Measurements from ENCODE around the gene PTTG1. TPM values are rescaled to one million over a fixed set of nuclear protein-coding genes. Genes with fewer than 3 reads are reported as not detected.

The PTTG1 gene
- total and polyA plus RNA-seq, 4 donors = 0.75 to 84.0 (median 5.6) TPM

DNA sequence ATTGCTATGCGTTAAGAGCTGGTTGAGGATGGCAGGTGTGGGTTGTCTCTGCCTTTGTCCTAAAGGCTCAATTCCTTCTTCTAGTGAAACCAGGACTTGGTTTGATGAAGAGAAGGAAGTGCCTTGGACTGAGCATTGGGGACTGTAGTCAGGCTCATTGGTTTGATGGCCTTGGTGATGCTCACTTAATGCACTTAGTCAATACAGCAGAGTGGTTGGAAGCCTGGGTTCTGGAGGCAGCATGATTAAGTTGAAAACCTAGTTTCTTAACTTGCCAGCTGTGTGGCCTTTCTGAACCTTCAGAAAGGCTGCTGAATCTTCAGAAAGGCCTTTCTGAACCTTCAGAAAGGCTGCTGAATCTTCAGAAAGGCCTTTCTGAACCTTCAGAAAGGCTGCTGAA lies 52.4 kb downstream of the PTTG1 start:
- no peak for DNase-seq (ENCODE audit: low spot score)
- Histone ChIP-seq H3K36me3 (ENCODE audit: control insufficient read depth in 4 of 4, insufficient read depth in 3 of 4, low read depth in 1 of 4, low read length in 3 of 4) (no peaks in the 10 kb centered on the region), H3K9ac (ENCODE audit: low read depth in 1 of 2, low read length in 2 of 2) (no peak overlapping the region), H3K9me3 (ENCODE audit: control insufficient read depth in 4 of 4, low read length in 3 of 4) (no peaks in the 10 kb centered on the region), H3K4me1 (ENCODE audit: control insufficient read depth in 4 of 4, insufficient read depth in 4 of 4, low read length in 3 of 4) (no peaks in the 10 kb centered on the region), H3K4me3 (ENCODE audit: low read depth in 1 of 3, low read length in 3 of 3) (no peak overlapping the region), H3K27ac (ENCODE audit: low read depth in 1 of 2, low read length in 2 of 2) (no peak overlapping the region), H3K27me3 (ENCODE audit: control insufficient read depth in 4 of 4, insufficient read depth in 4 of 4, low read length in 3 of 4) (no peaks in the 10 kb centered on the region)
- no peak for TF ChIP-seq TAF1 (conservative IDR thresholded peaks at IDR 0.05)
- no peak for TF ChIP-seq YY1 (IDR thresholded peaks at IDR 0.05)
- TF ChIP-seq JUND (IDR thresholded peaks at IDR 0.05) = no peak
- TF ChIP-seq HNF4G (IDR thresholded peaks at IDR 0.05) = no peak
- no peak for TF ChIP-seq GABPA (IDR thresholded peaks at IDR 0.05 in 1 of 2, conservative IDR thresholded peaks at IDR 0.05 in 1 of 2)
- TF ChIP-seq, protein P1, sequence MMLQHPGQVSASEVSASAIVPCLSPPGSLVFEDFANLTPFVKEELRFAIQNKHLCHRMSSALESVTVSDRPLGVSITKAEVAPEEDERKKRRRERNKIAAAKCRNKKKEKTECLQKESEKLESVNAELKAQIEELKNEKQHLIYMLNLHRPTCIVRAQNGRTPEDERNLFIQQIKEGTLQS (IDR thresholded peaks at IDR 0.05) = no peak
- no peak for TF ChIP-seq RXRA (IDR thresholded peaks at IDR 0.05)
- no peak for TF ChIP-seq NR2F2 (IDR thresholded peaks at IDR 0.05)
- TF ChIP-seq, protein P2, sequence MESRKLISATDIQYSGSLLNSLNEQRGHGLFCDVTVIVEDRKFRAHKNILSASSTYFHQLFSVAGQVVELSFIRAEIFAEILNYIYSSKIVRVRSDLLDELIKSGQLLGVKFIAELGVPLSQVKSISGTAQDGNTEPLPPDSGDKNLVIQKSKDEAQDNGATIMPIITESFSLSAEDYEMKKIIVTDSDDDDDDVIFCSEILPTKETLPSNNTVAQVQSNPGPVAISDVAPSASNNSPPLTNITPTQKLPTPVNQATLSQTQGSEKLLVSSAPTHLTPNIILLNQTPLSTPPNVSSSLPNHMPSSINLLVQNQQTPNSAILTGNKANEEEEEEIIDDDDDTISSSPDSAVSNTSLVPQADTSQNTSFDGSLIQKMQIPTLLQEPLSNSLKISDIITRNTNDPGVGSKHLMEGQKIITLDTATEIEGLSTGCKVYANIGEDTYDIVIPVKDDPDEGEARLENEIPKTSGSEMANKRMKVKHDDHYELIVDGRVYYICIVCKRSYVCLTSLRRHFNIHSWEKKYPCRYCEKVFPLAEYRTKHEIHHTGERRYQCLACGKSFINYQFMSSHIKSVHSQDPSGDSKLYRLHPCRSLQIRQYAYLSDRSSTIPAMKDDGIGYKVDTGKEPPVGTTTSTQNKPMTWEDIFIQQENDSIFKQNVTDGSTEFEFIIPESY (IDR thresholded peaks at IDR 0.05) = no peak
- no peak for TF ChIP-seq HNF4A (conservative IDR thresholded peaks at IDR 0.05)
- TF ChIP-seq, protein P3, sequence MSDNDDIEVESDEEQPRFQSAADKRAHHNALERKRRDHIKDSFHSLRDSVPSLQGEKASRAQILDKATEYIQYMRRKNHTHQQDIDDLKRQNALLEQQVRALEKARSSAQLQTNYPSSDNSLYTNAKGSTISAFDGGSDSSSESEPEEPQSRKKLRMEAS (IDR thresholded peaks at IDR 0.05) = no peak
- WGBS = 90% methylated on average over 1 of the region's 1 CpG

DNA sequence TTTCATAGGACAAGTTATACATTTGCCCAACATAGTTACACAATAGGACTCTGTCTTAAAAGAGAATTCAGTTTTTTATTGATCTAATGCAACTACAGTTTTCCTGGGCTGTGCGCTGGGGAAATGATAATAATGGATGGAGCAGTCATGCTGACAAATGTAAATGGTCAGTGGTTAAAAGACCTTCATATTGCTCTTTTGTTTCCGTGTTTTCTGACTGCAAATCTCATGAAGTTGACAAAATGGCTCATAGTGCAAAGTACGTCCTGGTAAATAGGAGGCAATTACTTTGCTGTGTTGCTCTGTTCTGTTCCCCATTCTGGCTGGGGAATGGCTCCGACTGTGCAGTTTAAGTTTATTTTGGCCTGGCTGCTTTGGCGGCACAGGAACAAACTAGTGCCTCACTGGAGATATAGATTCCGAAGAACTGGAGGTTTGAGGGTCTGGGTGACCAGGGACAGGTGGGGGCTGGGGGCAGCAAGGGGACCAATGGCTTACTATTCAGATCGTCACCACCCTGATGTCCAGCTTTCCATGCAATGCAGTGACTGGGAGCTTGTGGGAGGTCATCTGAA lies 54.3 kb downstream of the PTTG1 start:
- 49% methylated on average over 7 of the region's 7 CpGs for WGBS
- H3K4me3 ChIP-seq (ENCODE audit: low read depth in 1 of 3, low read length in 3 of 3) = no peak overlapping the region
- TF ChIP-seq YY1 (IDR thresholded peaks at IDR 0.05) = peak; percentile 57
- TF ChIP-seq, protein P1 (IDR thresholded peaks at IDR 0.05) = no peak
- TF ChIP-seq RXRA (IDR thresholded peaks at IDR 0.05) = no peak
- peak; percentile 53 to 62 for TF ChIP-seq HNF4A (conservative IDR thresholded peaks at IDR 0.05)

DNA sequence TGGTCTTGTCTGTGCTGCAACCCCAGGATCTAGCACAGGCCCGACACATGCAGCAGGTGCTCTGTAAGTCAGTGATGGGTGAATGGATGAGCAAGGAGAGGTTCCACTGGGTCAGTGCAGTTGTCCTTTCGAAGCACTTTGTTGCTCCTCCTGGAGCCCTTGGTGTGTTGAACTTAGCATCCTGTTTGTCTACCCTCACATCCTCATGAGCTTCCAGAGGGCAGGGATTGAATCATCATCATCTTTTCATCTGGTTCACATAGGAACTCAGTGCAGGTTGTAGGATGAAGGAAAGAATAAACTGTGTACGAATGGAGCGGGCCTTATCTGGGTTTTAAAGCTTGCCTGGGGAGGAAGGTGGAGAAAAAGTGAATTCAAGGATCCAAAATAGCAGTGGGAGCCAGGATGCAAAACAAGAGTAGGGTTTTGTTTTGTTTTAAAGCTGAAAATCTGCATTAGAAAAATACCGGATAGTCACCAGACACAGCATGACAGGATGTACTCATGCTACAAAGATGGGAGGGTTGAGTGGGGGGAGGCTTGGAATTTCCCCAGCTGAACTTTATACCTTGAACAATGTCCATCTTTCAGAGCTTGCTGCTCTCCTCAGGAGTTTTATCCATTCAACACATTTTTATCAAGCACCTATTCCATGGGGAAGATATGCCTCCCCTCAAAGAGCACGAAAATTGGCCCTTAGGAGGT lies 55.8 kb downstream of the PTTG1 start:
- no peak overlapping the region for H3K4me3 ChIP-seq (ENCODE audit: low read depth in 1 of 3, low read length in 3 of 3)
- H3K36me3 ChIP-seq (ENCODE audit: control insufficient read depth in 4 of 4, insufficient read depth in 3 of 4, low read depth in 1 of 4, low read length in 3 of 4) = no peaks in the 10 kb centered on the region
- H3K9me3 ChIP-seq (ENCODE audit: control insufficient read depth in 4 of 4, low read length in 3 of 4) = no peaks in the 10 kb centered on the region
- no peak overlapping the region for H3K9ac ChIP-seq (ENCODE audit: low read depth in 1 of 2, low read length in 2 of 2)
- H3K27me3 ChIP-seq (ENCODE audit: control insufficient read depth in 4 of 4, insufficient read depth in 4 of 4, low read length in 3 of 4) = no peaks in the 10 kb centered on the region
- DNase-seq (ENCODE audit: low spot score) = no peak
- peak in 1 of 2 donors; percentile 49 for TF ChIP-seq HNF4A (conservative IDR thresholded peaks at IDR 0.05)
- TF ChIP-seq, protein P4, sequence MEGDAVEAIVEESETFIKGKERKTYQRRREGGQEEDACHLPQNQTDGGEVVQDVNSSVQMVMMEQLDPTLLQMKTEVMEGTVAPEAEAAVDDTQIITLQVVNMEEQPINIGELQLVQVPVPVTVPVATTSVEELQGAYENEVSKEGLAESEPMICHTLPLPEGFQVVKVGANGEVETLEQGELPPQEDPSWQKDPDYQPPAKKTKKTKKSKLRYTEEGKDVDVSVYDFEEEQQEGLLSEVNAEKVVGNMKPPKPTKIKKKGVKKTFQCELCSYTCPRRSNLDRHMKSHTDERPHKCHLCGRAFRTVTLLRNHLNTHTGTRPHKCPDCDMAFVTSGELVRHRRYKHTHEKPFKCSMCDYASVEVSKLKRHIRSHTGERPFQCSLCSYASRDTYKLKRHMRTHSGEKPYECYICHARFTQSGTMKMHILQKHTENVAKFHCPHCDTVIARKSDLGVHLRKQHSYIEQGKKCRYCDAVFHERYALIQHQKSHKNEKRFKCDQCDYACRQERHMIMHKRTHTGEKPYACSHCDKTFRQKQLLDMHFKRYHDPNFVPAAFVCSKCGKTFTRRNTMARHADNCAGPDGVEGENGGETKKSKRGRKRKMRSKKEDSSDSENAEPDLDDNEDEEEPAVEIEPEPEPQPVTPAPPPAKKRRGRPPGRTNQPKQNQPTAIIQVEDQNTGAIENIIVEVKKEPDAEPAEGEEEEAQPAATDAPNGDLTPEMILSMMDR (IDR thresholded peaks at IDR 0.05; ENCODE audit: low read depth, low read length, missing input control) = no peak
- H3K27ac ChIP-seq (ENCODE audit: low read depth in 1 of 2, low read length in 2 of 2) = no peak overlapping the region
- no peaks in the 10 kb centered on the region for H3K4me1 ChIP-seq (ENCODE audit: control insufficient read depth in 4 of 4, insufficient read depth in 4 of 4, low read length in 3 of 4)
- WGBS = 83% methylated on average over 6 of the region's 6 CpGs

More for the DNA sequence above, 54.3 kb downstream of the PTTG1 start:
- Histone ChIP-seq H3K36me3 (ENCODE audit: control insufficient read depth in 4 of 4, insufficient read depth in 3 of 4, low read depth in 1 of 4, low read length in 3 of 4) (no peaks in the 10 kb centered on the region), H3K9me3 (ENCODE audit: control insufficient read depth in 4 of 4, low read length in 3 of 4) (no peaks in the 10 kb centered on the region), H3K9ac (ENCODE audit: low read depth in 1 of 2, low read length in 2 of 2) (no peak overlapping the region), H3K27me3 (ENCODE audit: control insufficient read depth in 4 of 4, insufficient read depth in 4 of 4, low read length in 3 of 4) (no peaks in the 10 kb centered on the region), H3K27ac (ENCODE audit: low read depth in 1 of 2, low read length in 2 of 2) (no peak overlapping the region), H3K4me1 (ENCODE audit: control insufficient read depth in 4 of 4, insufficient read depth in 4 of 4, low read length in 3 of 4) (no peaks in the 10 kb centered on the region)
- DNase-seq (ENCODE audit: low spot score) = no peak

Measured in liver (tissue), 9 donors.